ENCODE data around the gene CUX1. TPM values are rescaled to one million over a fixed set of nuclear protein-coding genes. Genes with fewer than 3 reads are reported as not detected.

The CUX1 gene
- total RNA-seq, 1 experiment from 2014 or later, result 47.6 TPM

GRCh38 chr7:102101111-102101551 lies 283.7 kb downstream of the CUX1 start:
- DNase-seq (ENCODE audit: unreplicated experiment), result peak; percentile 43
- Mint-ChIP-seq H3K27ac (ENCODE audit: low read depth, unreplicated experiment) (no peak overlapping the region), H3K36me3 (ENCODE audit: insufficient read depth, unreplicated experiment) (peaks cover 46% of the 10 kb centered on the region), H3K4me1 (ENCODE audit: insufficient read depth, unreplicated experiment) (peaks cover 6% of the 10 kb centered on the region), H3K4me3 (ENCODE audit: unreplicated experiment) (no peak overlapping the region), H3K9me3 (ENCODE audit: unreplicated experiment) (no peaks in the 10 kb centered on the region), H3K27me3 (ENCODE audit: insufficient read depth, unreplicated experiment) (no peaks in the 10 kb centered on the region)
- intact Hi-C loops (cut with micrococcal nuclease), result no loop called here
- no peak for TF ChIP-seq CTCF (IDR thresholded peaks at IDR 0.05; ENCODE audit: unreplicated experiment)
- ChIA-PET CTCF (no interaction called here), POLR2A (no interaction called here)
- BruUV-seq (replicated peaks), result no TSS peak

GRCh38 chr7:102101926-102102325 lies 284.5 kb downstream of the CUX1 start:
- ChIA-PET CTCF (no interaction called here), POLR2A (interaction anchor here (0.6 kb wide), 1 partner anchor 10 kb away, joined by 3 read pairs; no protein-coding TSS in a partner anchor)
- no peak for DNase-seq (ENCODE audit: unreplicated experiment)
- intact Hi-C loops (cut with micrococcal nuclease), result no loop called here
- no peak overlapping the region for H3K4me3 Mint-ChIP-seq (ENCODE audit: unreplicated experiment)
- peaks cover 6% of the 10 kb centered on the region for H3K4me1 Mint-ChIP-seq (ENCODE audit: insufficient read depth, unreplicated experiment)
- H3K27ac Mint-ChIP-seq (ENCODE audit: low read depth, unreplicated experiment), result no peak overlapping the region
- no peaks in the 10 kb centered on the region for H3K27me3 Mint-ChIP-seq (ENCODE audit: insufficient read depth, unreplicated experiment)
- BruUV-seq (replicated peaks), result no TSS peak
- H3K36me3 Mint-ChIP-seq (ENCODE audit: insufficient read depth, unreplicated experiment), result peaks cover 44% of the 10 kb centered on the region
- TF ChIP-seq CTCF (IDR thresholded peaks at IDR 0.05; ENCODE audit: unreplicated experiment), result no peak
- no peaks in the 10 kb centered on the region for H3K9me3 Mint-ChIP-seq (ENCODE audit: unreplicated experiment)

GRCh38 chr7:102103027-102103372 lies 285.6 kb downstream of the CUX1 start:
- CTCF ChIA-PET, result interaction anchor here (0.6 kb wide), 1 partner anchor 17 kb away, joined by 4 read pairs; no protein-coding TSS in a partner anchor
- DNase-seq (ENCODE audit: unreplicated experiment), result no peak
- H3K27me3 Mint-ChIP-seq (ENCODE audit: insufficient read depth, unreplicated experiment), result no peaks in the 10 kb centered on the region
- H3K27ac Mint-ChIP-seq (ENCODE audit: low read depth, unreplicated experiment), result no peak overlapping the region
- intact Hi-C loops (cut with micrococcal nuclease), result no loop called here
- peaks cover 6% of the 10 kb centered on the region for H3K4me1 Mint-ChIP-seq (ENCODE audit: insufficient read depth, unreplicated experiment)
- H3K4me3 Mint-ChIP-seq (ENCODE audit: unreplicated experiment), result no peak overlapping the region
- peaks cover 42% of the 10 kb centered on the region for H3K36me3 Mint-ChIP-seq (ENCODE audit: insufficient read depth, unreplicated experiment)
- POLR2A ChIA-PET, result interaction anchor here (0.7 kb wide), 1 partner anchor 417 kb away, joined by 3 read pairs; no protein-coding TSS in a partner anchor
- no peaks in the 10 kb centered on the region for H3K9me3 Mint-ChIP-seq (ENCODE audit: unreplicated experiment)
- no peak for TF ChIP-seq CTCF (IDR thresholded peaks at IDR 0.05; ENCODE audit: unreplicated experiment)
- no TSS peak for BruUV-seq (replicated peaks)

- ChIA-PET POLR2A (no interaction called here), CTCF (no interaction called here)
- BruUV-seq (replicated peaks), result no TSS peak
- no peaks in the 10 kb centered on the region for H3K9me3 Mint-ChIP-seq (ENCODE audit: unreplicated experiment)
- no peak for DNase-seq (ENCODE audit: unreplicated experiment)
- H3K4me3 Mint-ChIP-seq (ENCODE audit: unreplicated experiment), result no peak overlapping the region
- H3K27ac Mint-ChIP-seq (ENCODE audit: low read depth, unreplicated experiment), result no peak overlapping the region
- TF ChIP-seq CTCF (IDR thresholded peaks at IDR 0.05; ENCODE audit: unreplicated experiment), result no peak
- intact Hi-C loops (cut with micrococcal nuclease), result no loop called here
- peaks cover 6% of the 10 kb centered on the region for H3K4me1 Mint-ChIP-seq (ENCODE audit: insufficient read depth, unreplicated experiment)
- H3K36me3 Mint-ChIP-seq (ENCODE audit: insufficient read depth, unreplicated experiment), result peaks cover 41% of the 10 kb centered on the region
- no peaks in the 10 kb centered on the region for H3K27me3 Mint-ChIP-seq (ENCODE audit: insufficient read depth, unreplicated experiment)
Observed at GRCh38 chr7:102104245-102104644, 286.8 kb downstream of the CUX1 start.
